GM19438 (cell line): Measurements from ENCODE around the gene GPATCH2L.

Experiments used
- ATAC-seq: cut with Tn5 transposase; IDR thresholded peaks from one replicate; pipeline ENCODE4 v1.9.1; 2021; ENCODE audit warnings: low read depth; ENCODE audit not compliant: unreplicated experiment

Gene GPATCH2L

GRCh38 chr14:76135722-76136121, 16.0 kb upstream of the GPATCH2L start:
- no peak for ATAC-seq

GRCh38 chr14:76136476-76137110, 15.1 kb upstream of the GPATCH2L start:
- no peak for ATAC-seq

DNA sequence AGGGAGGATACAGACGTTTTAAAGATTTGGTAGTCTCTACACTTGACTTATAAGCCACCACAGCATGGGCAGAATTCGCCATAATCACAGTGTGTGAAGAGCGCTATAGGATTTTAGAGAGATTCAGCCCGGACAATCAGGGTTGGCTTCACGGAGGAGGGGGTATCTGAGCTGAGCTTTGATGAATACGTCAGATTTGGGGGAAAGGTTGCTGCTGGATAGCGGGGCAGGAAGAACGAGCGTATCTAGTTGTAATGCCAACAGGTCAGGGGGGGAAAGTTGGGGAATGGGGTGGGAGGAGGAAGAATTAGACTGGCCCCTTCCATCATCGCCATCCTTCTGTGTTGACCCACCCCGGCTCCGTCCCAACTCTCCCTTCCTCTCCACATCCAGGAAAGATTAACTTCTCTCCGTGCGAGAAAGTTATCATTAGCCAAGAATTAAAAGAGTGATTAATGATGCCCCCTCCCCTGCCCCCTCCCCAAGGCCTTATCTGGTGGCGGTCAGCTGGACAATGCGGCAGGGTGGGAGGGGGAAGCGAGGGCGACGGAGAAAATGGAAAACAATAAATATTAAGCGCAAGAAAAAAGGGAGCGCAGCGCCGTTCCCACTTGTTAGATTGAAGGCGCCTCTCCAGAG, 13.5 kb upstream of the GPATCH2L start:
- no peak for ATAC-seq

DNA sequence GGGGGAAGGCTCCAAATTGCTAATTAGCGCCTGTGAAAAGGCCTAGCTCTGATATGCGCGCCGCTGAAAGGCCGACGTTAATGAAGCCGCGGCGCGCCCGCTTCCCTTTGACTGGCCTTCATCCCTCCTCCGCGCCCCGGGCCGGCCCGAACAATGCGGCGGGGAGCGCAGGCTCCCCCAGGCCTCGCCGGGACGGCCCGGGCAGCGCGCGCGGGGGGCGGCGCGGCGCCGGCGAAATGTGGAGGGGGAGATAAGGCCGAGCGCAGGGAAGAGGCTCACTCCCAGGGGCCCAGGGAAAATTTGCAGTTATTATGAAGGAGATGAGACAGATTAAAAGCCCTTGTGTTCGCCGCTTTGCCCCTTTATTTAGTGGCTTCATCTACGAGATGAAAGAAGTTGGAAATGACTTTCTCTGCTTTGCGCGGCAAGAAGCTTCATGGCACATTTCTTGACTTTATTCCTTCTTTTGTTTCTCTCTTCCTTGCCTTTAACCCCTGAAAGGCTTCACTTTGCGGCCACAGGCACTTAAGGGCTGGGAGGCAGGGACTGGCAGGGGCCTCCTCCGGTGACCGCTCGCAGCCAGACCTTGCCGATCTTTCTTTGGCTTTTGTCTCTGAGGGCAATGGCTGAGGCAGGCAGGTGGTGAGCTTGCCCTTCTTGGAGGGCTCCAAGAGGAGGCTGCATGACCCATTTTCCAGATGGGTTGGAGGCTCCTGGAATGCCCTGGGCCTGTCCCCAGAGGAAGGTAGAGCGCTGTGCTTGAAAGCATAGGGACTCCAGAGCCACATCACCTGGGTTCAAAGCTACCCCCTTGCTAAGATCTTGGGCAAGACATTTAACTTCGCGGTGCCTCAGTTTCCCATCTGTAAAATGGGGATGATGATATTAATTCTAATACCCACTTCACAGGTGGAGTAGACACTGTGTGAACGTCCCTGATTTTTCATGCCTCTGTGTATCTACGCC, 12.7 kb upstream of the GPATCH2L start:
- ATAC-seq = no peak

DNA sequence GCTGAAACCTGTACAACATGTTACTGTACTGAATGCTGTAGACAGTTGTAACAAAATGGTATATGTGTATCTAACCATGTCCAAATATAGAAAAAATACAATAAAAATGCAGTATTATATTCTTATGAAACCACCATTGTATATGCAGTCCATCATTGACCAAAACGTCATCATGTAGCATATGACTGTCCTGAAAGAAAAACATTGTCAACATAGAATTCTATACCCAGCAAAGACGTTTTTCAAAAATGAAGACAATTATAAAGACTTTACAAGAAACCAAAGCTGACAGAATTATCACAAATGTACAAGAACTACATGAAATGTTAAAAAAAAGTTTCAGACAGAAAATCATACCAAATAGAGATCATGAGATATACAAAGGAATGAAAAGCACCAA, 8.1 kb upstream of the GPATCH2L start:
- no peak for ATAC-seq

DNA sequence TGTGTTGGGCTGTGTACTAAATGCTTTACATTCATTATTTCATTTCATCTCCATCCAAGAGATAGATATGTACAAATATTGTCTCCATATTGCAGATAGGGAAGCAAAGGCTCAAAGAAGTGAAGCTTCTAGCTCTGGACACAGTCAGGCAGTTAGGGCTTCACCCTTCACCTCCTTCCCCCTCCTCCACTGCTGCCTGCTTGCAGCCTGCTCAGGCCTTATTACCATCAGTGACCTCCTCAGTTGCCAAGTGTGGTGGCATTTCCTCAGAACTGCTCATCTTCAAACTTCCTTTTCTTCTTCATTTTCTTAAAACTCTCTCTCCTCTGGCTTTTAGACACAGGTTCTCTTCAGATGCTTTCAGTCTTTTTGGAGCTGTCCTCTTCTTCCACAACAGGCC, 4.7 kb upstream of the GPATCH2L start:
- ATAC-seq = no peak

DNA sequence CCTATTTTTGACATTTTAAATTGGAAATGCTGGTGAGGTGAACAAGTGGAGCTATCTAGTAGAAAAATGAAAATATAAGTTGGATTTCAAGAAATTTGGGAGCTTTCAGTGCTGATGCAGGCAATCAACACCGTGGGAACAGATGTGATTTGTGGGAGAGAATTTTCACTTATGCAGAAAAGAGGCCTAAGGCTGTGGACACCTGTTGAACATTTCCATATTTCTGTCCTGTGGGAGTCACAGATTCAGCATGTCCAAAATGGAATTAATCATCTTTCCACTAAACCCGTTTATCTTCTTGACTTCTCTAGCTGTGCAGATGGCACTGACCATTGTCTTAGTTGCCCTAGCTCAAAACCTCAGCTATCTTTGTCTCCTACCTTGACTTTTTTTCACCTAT, 2.5 kb upstream of the GPATCH2L start:
- ATAC-seq = no peak

GRCh38 chr14:76152333-76152681, 585 bp downstream of the GPATCH2L start:
- ATAC-seq = peak; percentile 64

- ATAC-seq = no peak
Measured at GRCh38 chr14:76153919-76154318, 2.2 kb downstream of the GPATCH2L start.

DNA sequence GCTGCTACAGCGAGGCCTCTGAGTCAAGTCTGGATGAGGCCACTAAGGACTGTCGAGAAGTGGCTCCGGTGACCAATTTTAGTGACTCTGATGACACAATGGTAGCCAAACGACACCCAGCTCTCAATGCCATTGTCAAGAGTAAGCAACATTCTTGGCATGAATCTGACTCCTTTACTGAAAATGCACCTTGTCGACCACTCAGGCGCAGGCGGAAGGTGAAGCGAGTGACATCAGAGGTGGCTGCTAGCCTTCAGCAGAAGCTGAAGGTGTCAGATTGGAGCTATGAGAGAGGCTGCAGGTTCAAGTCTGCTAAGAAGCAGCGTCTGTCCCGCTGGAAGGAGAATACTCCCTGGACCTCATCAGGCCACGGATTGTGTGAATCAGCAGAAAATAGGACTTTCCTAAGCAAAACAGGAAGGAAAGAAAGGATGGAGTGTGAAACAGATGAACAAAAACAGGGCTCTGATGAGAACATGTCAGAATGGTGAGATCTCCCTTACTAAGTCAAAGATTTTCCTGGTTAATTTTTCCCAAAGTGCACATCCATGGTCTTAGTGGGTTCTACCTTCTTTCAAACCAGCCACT, 2.9 kb downstream of the GPATCH2L start:
- no peak for ATAC-seq

- ATAC-seq = no peak
Measured at GRCh38 chr14:76163668-76164363, 12.1 kb downstream of the GPATCH2L start.

DNA sequence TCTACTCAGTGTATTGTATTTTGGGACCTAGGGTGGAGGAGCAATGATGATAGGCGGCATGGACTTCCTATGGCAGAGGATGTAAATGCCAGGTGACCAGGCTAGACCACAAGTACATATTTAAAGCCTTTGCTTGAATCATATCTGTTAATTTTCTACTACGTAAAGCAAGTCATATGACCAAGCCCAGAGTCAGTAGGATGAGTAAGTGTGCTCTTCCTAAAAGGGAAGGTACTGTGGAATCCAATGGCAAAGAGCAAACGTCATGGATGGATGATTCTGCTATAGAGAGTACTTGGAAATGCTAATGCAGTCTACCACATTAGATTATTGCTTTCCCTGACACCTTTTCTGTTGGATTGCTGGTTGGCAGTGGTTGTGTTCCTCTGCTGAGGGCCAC, 16.8 kb downstream of the GPATCH2L start:
- no peak for ATAC-seq

DNA sequence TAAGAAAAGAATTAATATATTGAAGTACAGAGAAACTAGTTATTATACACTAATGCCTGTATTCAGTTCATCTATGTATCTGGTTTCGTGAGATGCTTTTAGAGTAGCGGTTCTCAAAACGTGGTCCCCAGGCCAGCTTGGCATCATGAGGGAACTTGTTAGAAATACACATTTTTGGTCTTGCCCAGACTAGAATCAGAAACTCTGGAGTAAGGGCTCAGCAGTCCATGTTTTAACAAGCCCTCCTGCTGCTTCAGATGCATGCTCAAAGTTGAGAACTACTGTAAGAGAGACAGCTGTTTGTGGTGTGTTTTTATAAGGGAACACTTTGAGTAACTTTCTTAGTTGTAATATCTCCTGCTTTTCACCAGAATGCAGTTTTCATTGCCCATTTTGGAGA, 18.1 kb downstream of the GPATCH2L start:
- ATAC-seq = no peak

DNA sequence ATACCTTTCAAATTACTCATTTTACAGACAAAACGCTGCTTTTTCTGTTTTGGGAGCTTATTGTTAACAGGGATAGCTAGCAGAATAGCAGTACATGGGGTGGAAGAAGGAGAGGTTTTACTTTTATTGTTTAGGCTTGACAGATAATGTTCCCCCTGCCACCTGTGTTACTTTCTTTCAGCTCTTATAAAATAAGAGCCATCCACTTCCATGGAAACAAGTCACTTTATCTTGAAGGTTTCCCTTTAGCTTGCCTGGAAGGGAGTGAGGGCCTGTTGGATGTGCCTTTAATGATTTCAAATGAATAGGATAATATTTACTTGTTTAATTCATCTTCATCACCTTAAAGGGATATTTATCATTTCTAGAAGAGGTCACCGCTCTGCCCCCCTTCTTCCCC, 23.3 kb downstream of the GPATCH2L start:
- no peak for ATAC-seq

- no peak for ATAC-seq
Measured at GRCh38 chr14:76175942-76176341, 24.2 kb downstream of the GPATCH2L start.

DNA sequence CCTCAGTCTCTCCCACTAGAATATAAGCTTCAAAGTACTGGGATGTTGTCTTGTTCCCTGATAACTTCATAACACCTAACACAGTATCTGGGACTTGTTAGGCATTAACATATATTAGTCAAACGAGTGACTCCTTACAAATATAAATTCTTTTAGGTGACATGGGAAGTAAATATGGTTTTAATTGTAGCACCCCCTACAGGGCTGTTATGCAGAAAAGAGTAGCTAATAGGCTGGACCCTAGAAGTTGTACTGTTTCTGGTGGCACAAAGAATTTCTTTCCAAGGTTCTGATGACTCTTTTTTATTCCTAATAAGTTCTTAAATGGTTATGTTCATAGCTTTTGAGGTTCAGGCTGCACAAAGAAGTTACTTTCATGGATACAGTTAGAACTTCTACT, 29.8 kb downstream of the GPATCH2L start:
- ATAC-seq = no peak

DNA sequence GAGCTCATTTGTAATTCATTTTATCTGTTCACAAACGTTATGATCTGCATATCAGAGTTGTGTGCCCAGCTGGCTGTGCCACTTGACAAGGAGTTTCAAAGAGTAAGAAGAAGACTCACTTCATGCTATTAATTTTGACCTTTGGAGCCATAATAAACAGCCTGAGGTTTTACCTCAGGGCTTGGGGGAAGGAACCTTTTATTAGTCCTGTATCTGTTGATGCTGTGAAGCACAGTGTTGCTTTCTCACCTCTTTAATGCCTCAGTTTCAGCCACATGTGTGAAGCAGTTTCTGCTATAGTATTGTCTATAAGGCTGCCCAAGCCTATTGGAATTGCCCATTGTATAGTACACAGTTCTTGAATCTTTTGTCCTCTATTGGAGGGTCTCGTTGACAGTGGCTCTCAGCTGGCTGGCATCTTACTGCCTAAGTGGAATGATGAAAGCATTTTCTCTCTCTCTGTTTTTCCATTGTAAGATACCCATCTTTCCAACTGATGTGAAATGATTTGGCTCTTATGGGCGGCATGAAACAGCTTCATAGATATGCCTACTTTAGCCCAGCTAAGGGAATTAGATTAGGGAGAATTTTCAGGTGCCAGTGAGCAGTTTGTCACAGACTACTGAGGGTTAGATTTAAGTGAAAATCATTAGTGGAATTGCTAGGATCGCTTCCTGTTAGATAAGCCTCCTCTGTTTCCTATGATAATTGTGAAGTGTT, 34.7 kb downstream of the GPATCH2L start:
- no peak for ATAC-seq

GRCh38 chr14:76191297-76191696, 39.6 kb downstream of the GPATCH2L start:
- ATAC-seq = no peak

DNA sequence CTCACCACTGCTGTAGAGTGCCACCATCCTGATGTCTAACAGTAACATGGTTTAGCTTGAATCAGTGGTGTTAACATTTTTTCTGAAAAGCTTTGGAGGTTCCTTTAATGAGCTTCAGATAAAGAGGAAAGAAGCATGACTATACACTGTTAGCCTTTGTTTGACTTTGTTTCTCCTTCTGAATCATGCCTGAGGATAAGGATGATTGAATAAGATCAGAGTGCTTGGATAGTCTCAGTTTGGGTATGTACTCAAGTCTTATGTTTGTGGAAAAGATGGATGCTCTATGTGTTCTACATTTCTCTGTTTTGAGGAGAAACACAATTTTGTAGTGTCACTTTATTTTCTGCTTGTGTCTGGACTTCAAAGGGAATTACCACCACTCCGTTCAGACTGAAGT, 42.0 kb downstream of the GPATCH2L start:
- ATAC-seq = no peak

GRCh38 chr14:76194327-76194726, 42.6 kb downstream of the GPATCH2L start:
- no peak for ATAC-seq
